CD4-positive, alpha-beta T cell treated with Interleukin-15 for 1 hour (primary cell): ENCODE results near the gene EMILIN2.

Experiments
- DNase-seq: peaks from one replicate; pipeline ENCODE4 v3.0.0-alpha.2; 2020

Gene EMILIN2

GRCh38 chr18:2918761-2919550 lies 72.2 kb downstream of the EMILIN2 start:
- no peak for DNase-seq

DNA sequence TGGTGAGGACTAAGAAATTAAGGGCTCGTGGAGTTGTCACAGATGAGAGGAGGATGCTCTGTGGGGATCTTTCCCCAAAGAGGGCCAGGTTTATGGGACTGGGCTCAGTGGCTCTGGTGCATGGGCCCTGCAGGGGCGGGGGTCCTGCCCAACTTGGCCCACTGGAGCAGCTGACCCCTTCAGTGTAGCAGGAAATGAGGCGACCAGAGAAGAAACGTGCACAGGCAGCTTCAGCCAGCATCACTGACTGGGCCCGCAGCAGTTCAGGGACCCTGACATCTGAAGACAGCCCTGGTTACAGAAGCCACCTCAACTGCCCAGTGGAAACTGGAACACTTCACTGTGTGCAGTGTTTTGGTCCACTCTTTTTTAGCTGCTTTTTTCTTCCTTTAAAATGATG lies 72.8 kb downstream of the EMILIN2 start:
- no peak for DNase-seq

DNA sequence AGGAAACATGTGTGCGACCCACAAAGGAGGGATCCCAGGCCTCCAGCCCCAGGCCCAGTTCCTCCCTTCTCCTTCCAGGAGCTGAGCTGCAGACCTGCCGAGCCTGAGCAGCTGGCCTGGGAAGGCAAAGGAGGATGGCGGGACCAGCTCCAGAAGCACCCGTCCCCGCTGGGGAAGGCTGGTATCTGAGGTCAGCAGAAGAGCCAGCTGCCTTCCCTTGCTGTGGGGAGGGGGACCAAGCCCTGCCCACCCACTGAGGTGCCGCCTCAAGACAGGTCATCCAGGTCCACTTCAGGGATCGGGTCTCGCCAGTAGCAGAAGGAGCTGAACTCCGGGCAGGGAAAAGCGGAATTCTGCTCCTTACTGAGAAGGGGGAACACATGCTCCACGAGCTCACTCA lies 73.2 kb downstream of the EMILIN2 start:
- DNase-seq = no peak

DNA sequence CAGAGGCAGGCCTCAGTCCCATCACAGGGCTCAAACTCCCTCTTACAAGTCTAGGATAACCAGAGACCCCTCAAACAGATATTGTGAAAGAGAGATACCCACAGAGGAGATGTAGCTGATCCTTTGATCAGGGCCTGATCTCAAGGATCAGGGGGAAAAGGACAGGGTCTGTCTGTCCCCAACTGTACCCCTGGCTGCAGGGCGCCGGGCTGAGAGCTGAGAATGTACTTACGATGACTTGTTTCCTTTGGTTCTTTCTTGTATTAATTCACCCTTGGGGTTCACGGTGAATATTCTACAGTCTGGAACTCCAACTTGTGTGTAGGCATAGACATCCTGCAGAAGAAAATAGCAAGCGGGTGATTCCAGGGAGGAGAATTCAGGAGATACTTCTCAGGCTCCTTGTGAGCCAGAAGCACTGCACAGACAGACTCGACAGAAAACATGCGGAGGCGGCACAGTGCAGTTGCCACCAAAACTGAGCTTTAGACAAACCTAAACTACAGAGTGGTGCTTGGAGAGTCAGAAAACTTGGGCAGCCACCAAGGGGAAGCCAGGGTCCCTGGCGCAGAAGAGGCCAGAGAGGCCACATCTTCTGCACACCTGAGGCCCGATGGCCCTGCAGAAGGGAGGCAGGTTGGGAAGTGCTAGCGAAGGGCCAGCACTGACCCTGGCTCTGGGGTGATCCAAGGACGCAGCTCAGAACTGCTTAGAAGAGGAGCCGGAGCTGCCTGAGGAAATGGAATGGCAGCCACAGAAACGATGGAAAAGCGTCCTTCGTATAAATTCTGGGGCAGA lies 73.9 kb downstream of the EMILIN2 start:
- no peak for DNase-seq

- no peak for DNase-seq
Observed at GRCh38 chr18:2921778-2922177, 75.0 kb downstream of the EMILIN2 start.

DNA sequence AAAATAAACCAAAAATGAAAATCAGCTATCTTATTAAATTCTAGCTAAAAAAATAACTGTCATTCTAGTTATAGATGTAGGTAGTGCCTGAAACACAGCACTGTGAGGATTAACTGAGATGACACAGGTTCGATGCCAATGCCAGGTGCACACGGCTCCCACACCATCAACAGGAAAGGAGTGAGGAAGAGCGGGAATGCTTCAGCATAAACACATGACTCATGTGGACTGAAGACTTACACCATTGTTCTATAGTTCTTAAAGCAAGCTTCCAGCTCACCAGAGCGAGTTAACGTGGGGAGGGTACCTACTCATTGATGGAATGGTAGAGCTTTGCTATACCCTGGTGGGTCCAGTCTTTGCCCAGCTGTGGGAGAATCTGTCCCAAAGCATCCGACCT lies 76.7 kb downstream of the EMILIN2 start:
- no peak for DNase-seq

DNA sequence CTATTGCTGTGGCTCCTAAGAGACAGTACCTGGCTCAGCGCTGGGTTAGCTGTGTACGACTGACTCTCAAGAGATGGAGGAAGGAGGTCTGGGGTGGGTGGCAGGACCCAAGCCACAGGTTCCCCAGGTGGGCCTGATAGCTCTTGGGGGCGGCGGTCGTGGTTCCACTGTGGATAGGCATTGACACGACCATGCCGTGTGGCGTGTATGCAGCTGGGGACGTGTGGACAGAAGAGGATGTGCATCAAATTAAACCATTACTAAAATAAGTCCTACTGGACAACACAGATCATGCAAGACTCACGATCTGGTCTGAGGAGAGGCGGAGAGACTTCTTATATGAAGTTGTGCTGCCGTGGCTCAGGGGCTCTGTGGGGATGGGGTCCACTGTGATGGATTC lies 78.1 kb downstream of the EMILIN2 start:
- no peak for DNase-seq

- DNase-seq = no peak
Observed at GRCh38 chr18:2926528-2926927, 79.7 kb downstream of the EMILIN2 start.

GRCh38 chr18:2927745-2928144 lies 80.9 kb downstream of the EMILIN2 start:
- no peak for DNase-seq

- DNase-seq = no peak
Observed at GRCh38 chr18:2932247-2933181, 85.7 kb downstream of the EMILIN2 start.

DNA sequence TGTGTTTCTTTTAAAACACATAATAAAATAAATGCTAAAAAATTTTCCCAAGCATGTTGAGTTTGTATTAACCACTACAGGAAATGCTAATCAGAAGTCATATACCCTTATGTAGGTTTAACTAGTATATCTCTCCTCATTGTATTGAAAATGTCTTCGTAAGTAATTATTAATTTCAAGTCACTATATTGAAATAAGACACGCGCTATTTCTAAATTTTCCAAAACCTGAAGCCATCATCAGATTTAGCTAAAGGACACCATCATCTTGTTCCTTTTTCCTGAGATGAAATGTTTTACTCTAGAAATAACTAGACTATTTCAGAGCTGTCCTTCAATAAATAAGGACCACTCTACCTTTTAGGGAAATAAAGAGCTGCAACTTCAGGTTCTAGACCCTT lies 87.2 kb downstream of the EMILIN2 start:
- DNase-seq = no peak

GRCh38 chr18:2935438-2936192 lies 88.8 kb downstream of the EMILIN2 start:
- DNase-seq = no peak

- DNase-seq = no peak
Observed at GRCh38 chr18:2939317-2939716, 92.5 kb downstream of the EMILIN2 start.

DNA sequence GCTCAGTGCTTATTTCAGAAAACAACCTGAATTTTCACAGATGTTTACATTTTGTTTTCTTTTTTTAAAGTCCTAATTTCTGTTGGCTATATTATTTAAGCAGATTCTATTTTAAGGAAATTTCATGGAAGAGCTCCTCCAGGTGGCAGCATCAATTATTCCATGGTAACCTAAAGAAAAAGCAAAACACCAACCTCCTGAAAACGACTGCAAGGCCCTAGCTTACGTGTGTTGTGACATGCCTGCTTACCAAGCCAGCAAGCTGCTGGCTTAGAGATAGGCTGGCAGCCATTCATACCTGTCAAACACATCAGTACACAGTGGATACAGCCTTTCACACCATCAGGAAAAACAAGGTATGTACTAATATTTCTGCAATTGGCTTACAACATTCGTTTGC lies 101.2 kb downstream of the EMILIN2 start:
- no peak for DNase-seq

DNA sequence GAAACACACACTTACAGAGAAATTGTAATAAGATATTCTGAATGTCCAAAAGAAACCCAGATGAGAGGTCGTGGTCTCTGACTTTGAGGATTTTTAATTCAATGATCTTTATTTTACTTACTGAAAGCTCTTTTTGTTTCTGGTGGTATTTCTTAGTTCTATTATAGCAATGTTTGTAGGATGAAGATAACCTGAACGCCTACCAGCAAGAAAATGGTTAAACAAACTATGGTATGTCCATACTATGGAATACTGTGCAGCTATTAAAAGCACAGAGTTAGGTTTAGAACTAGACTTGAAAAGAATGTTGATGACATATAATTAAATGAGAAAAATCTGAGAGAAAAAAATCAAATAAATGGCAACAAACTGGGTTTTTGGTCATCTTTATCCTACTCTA lies 105.8 kb downstream of the EMILIN2 start:
- no peak for DNase-seq

DNA sequence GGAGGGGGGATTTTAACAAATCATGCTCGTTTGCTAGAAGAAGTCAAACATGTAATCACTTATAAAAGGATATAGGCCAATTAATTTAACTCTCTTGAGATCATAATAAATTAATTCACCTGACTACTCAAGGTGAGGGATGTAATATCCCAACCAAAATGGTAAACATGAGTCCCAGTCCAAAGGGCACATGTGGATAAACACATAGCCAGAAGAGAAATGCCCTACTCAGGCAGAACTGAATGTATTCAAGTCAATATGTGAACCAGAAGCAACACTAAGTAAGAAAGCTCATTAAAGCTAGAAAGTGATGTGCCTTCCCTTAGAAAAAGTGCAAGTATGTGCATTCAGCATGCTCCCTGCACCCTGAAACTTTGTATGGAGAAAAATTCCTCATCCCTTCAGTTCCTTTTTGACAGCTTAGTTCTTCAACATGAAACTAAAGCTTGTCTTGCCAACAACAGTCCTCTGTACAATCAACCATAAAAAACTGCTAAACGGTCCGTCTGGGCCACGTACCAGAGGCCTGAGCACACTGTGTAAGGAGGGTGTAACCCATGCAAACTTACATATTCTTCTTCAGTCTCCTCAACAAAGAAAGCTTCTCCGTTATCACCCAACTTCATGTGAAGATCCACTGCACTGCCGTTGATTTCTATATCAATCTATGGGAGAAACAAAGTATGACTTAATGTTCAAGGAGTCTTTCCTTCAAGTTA lies 107.3 kb downstream of the EMILIN2 start:
- DNase-seq = no peak

GRCh38 chr18:2954869-2955645 lies 108.3 kb downstream of the EMILIN2 start:
- DNase-seq = no peak

DNA sequence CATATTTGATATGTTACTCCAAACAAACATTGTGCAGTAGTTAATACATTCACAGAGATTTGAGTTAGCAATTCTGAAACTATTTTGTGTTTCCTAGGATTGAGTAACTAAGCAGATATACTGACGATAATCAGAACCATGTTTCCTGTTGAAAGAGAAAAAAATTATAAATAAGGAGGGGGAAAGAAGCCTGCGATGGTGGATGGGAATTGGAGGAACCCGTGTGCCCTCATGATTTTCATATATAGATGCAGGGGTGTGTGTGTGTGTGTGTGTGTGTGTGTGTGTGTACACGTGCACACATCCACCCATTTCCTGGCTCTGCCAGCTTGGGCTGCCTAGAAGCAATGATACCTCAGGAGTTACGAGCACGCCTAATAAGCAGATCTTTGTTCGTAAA lies 109.2 kb downstream of the EMILIN2 start:
- peak; percentile 48 for DNase-seq

- peak; percentile 53 for DNase-seq
Observed at GRCh38 chr18:2958819-2959298, 112.1 kb downstream of the EMILIN2 start.

GRCh38 chr18:2959341-2959740 lies 112.5 kb downstream of the EMILIN2 start:
- no peak for DNase-seq
